Panc1 (cell line): ENCODE results near the gene IL13. TPM values are rescaled to one million over a fixed set of nuclear protein-coding genes. Genes with fewer than 3 reads are reported as not detected.

Experiments used
- ATAC-seq: fragments of 200-7000 bp; cut with Tn5 transposase; 2 replicates; pipeline ENCODE4 v1.9.1; 2020; ENCODE audit warnings: mild to moderate bottlenecking, moderate library complexity
- BruUV-seq: library from RNA; stranded (reverse); fragments of 400-500 nt; replicated peaks from 2 replicates; lab custom pipeline; 2021; lab: Mats Ljungman, UMichigan
- CTCF ChIA-PET: fragments of 300-600 bp; sonication (Branson Sonifier 250); formaldehyde crosslinking; loops from one replicate; lab custom pipeline; 2022; ENCODE audit warnings: antibody characterized with exemption; lab: Charles Lee
- POLR2A ChIA-PET: fragments of 300-600 bp; sonication (Branson Sonifier 250); formaldehyde crosslinking; loops from one replicate; lab custom pipeline; 2022; ENCODE audit warnings: antibody characterized with exemption; lab: Charles Lee
- DNase-seq: peaks from one replicate; pipeline ENCODE4 v3.0.0-alpha.2; 2010; ENCODE audit warnings: low read depth, low spot score
- H3K27ac ChIP-seq: 2 replicates; pipeline ENCODE4 v1.5.1; 2011; ENCODE audit warnings: mild to moderate bottlenecking, low read length, inconsistent platforms
- H3K27me3 ChIP-seq: fragments of 200-500 bp; sonication (Bioruptor generic); 2 replicates; pipeline ENCODE4 v1.6.0; 2014; ENCODE audit warnings: low read length, inconsistent platforms; ENCODE audit not compliant: control insufficient read depth, insufficient read depth
- H3K36me3 ChIP-seq: fragments of 200-500 bp; sonication (Bioruptor generic); 2 replicates; pipeline ENCODE4 v1.5.1; 2014; ENCODE audit warnings: inconsistent platforms, mild to moderate bottlenecking, low read length, moderate library complexity; ENCODE audit not compliant: control insufficient read depth, insufficient read depth
- H3K4me1 ChIP-seq: 2 replicates; pipeline ENCODE4 v1.5.1; 2011; ENCODE audit warnings: inconsistent platforms, mild to moderate bottlenecking, low read length, moderate library complexity; ENCODE audit not compliant: control insufficient read depth, insufficient read depth
- H3K4me3 ChIP-seq, 2 experiments: 2 replicates each; pipeline ENCODE4 v1.5.1; 2011 to 2012; ENCODE audit warnings: low read depth in 2 of 2, low read length in 2 of 2, mild to moderate bottlenecking in 2 of 2, inconsistent platforms in 1 of 2, moderate library complexity in 1 of 2
- H3K9me3 ChIP-seq: fragments of 200-500 bp; sonication (Bioruptor generic); 2 replicates; pipeline ENCODE4 v1.5.1; 2014; ENCODE audit warnings: low read depth, mild to moderate bottlenecking, inconsistent platforms, low read length, moderate library complexity; ENCODE audit not compliant: control insufficient read depth, insufficient read depth
- CTCF ChIP-seq: fragments of 450-650 bp; IDR thresholded peaks from 2 replicates; pipeline ENCODE4 v1.5.1; 2017; ENCODE audit warnings: mild to moderate bottlenecking
- POLR2AphosphoS5 ChIP-seq: IDR thresholded peaks from 2 replicates; pipeline ENCODE4 v1.6.1; 2012; ENCODE audit warnings: mild to moderate bottlenecking, low read depth, low read length, moderate library complexity
- REST ChIP-seq, 2 experiments: IDR thresholded peaks; 2 replicates each; pipeline ENCODE4 v1.6.1; 2011 to 2012; ENCODE audit warnings: low read depth in 2 of 2, control low read depth in 1 of 2, low read length in 1 of 2, mild to moderate bottlenecking in 1 of 2, moderate library complexity in 1 of 2; ENCODE audit not compliant: insufficient read depth in 1 of 2
- SIN3A ChIP-seq: IDR thresholded peaks from 2 replicates; pipeline ENCODE4 v1.6.1; 2012; ENCODE audit warnings: low read depth, mild to moderate bottlenecking, low read length, moderate library complexity, borderline replicate concordance; ENCODE audit not compliant: insufficient read depth
- TCF7L2 ChIP-seq: IDR thresholded peaks from 2 replicates; pipeline ENCODE4 v1.6.1; 2011; ENCODE audit warnings: mild to moderate bottlenecking, low read depth, low read length, inconsistent platforms
- in situ Hi-C: cut with HindIII; loops from 2 replicates; pipeline ENCODE4 v1.10.0; 2016; ENCODE audit warnings: low sequenced_read_pairs, low pct_unique_long_range_greater_than_20kb
- intact Hi-C: fragments of 100-400 bp; cut with micrococcal nuclease; formaldehyde crosslinking; loops from one replicate; pipeline ENCODE4 v1.10.0; 2022; ENCODE audit not compliant: unreplicated experiment
- total RNA-seq: library from RNA; stranded (reverse); gene quantifications from one replicate; pipeline ENCODE4 v1.2.1, GENCODE V29; 2021; ENCODE audit not compliant: unreplicated experiment

The IL13 gene
- total RNA-seq, 1 experiment from 2014 or later = not detected

- Histone ChIP-seq H3K9me3 (no peaks in the 10 kb centered on the region), H3K36me3 (no peaks in the 10 kb centered on the region), H3K4me3 (no peak overlapping the region), H3K27ac (no peak overlapping the region), H3K27me3 (no peaks in the 10 kb centered on the region), H3K4me1 (peaks cover 22% of the 10 kb centered on the region)
- BruUV-seq = no TSS peak
- DNase-seq (no peak), ATAC-seq (no peak)
- POLR2A ChIA-PET = no interaction called here
- no peak for TF ChIP-seq REST (IDR thresholded peaks at IDR 0.05; ENCODE audit: insufficient read depth in 1 of 2, low read depth in 2 of 2, low read length in 1 of 2)
- no peak for TF ChIP-seq TCF7L2
- TF ChIP-seq SIN3A = no peak
- no peak for TF ChIP-seq POLR2AphosphoS5
- no peak for TF ChIP-seq CTCF
- intact Hi-C loops = no loop called here
- CTCF ChIA-PET = no interaction called here
- in situ Hi-C loops = no loop called here
These were observed 15.5 kb downstream of the IL13 start for GRCh38 chr5:132673488-132673887.

GRCh38 chr5:132673939-132674630 is 16.1 kb downstream of the IL13 start, which contains the start of gene IL4:
Gene IL4, plus strand, starts transcription at chr5:132673989. Its CDS starts 62 bp downstream, at chr5:132674051.
- ATAC-seq = peak; percentile 11; the same call in 1 of the 2 replicates
- Histone ChIP-seq H3K9me3 (no peaks in the 10 kb centered on the region), H3K27ac (0 out of 2 replicates have a peak within 1 kb of the TSS, but pooled peaks have one; percentile 9), H3K36me3 (no peaks in the 10 kb centered on the region), H3K27me3 (no peaks in the 10 kb centered on the region), H3K4me1 (peaks cover 22% of the 10 kb centered on the region), H3K4me3 (peak within 1 kb of the TSS in 1 of 2 experiments; percentile 25; a peak in 1 of 4 replicates)
- CTCF ChIA-PET = no interaction called here
- in situ Hi-C loops = no loop called here
- TF ChIP-seq POLR2AphosphoS5 = no peak
- TF ChIP-seq SIN3A = no peak
- no peak for TF ChIP-seq TCF7L2
- no peak for TF ChIP-seq REST (IDR thresholded peaks at IDR 0.05; ENCODE audit: insufficient read depth in 1 of 2, low read depth in 2 of 2, low read length in 1 of 2)
- intact Hi-C loops = no loop called here
- POLR2A ChIA-PET = no interaction called here
- no TSS peak for BruUV-seq
- DNase-seq = no peak
